AG04450 (cell line): Measurements from ENCODE around the gene PTH1R. TPM values are rescaled to one million over a fixed set of nuclear protein-coding genes. Genes with fewer than 3 reads are reported as not detected.

Source experiments
- CTCF ChIA-PET: fragments of 300-600, 350-600 bp; formaldehyde crosslinking; extraction: SDS; loops from one replicate; lab custom pipeline; 2022; ENCODE audit warnings: antibody characterized with exemption, inconsistent platforms; lab: Charles Lee
- POLR2A ChIA-PET: fragments of 350-600 bp; formaldehyde crosslinking; extraction: SDS; loops from one replicate; lab custom pipeline; 2021; ENCODE audit warnings: antibody characterized with exemption, inconsistent platforms; lab: Yijun Ruan, JAX
- DNase-seq: peaks from one replicate; pipeline ENCODE4 v3.0.0-alpha.2; 2011; ENCODE audit warnings: low read depth, low spot score
- H3K27ac ChIP-seq: one replicate; pipeline ENCODE4 v1.5.1; 2012; ENCODE audit warnings: low read depth, low read length, control low read depth
- H3K27me3 ChIP-seq: one replicate; pipeline ENCODE4 v1.6.0; 2012; ENCODE audit warnings: low read length; ENCODE audit not compliant: control insufficient read depth, insufficient read depth
- H3K4me3 ChIP-seq: 2 replicates; pipeline ENCODE4 v1.5.1; 2011; ENCODE audit warnings: mild to moderate bottlenecking, low read depth, low read length, control low read depth
- H3K9me3 ChIP-seq: 2 replicates; pipeline ENCODE4 v1.5.1; 2012; ENCODE audit warnings: low read length; ENCODE audit not compliant: control insufficient read depth, insufficient read depth
- CTCF ChIP-seq: IDR thresholded peaks from 2 replicates; pipeline ENCODE4 v1.5.1; 2011; ENCODE audit warnings: low read depth, low read length, control low read depth, inconsistent platforms
- polyA plus RNA-seq: library from polyadenylated mRNA; depleted of rRNA; stranded (reverse); fragments of >200 nt; gene quantifications from 2 replicates; pipeline ENCODE4 v1.2.3, GENCODE V29; 2011

The PTH1R gene
- polyA plus RNA-seq, 1 experiment: 0.05 TPM

GRCh38 chr3:46852334-46852720 is 25.2 kb upstream of the PTH1R start:
- H3K27me3 ChIP-seq: peaks cover 26% of the 10 kb centered on the region
- TF ChIP-seq CTCF: no peak
- no peak overlapping the region for H3K27ac ChIP-seq
- H3K9me3 ChIP-seq: no peaks in the 10 kb centered on the region
- POLR2A ChIA-PET: no interaction called here
- CTCF ChIA-PET: interaction anchor here (1.0 kb wide), 1 partner anchor 14 kb away, joined by 4 read pairs; no protein-coding TSS in a partner anchor
- no peak overlapping the region for H3K4me3 ChIP-seq
- DNase-seq: no peak

- Histone ChIP-seq H3K27ac (no peak overlapping the region), H3K9me3 (no peaks in the 10 kb centered on the region), H3K27me3 (peaks cover 26% of the 10 kb centered on the region), H3K4me3 (no peak overlapping the region)
- DNase-seq: no peak
- ChIA-PET CTCF (interaction anchor here (1.4 kb wide), 1 partner anchor 14 kb away, joined by 5 read pairs; no protein-coding TSS in a partner anchor), POLR2A (no interaction called here)
- TF ChIP-seq CTCF: no peak
These were observed 24.6 kb upstream of the PTH1R start for GRCh38 chr3:46852839-46853355.

- POLR2A ChIA-PET: no interaction called here
These were observed 23.8 kb upstream of the PTH1R start for GRCh38 chr3:46853441-46854415.

GRCh38 chr3:46854555-46854991 is 22.9 kb upstream of the PTH1R start:
- POLR2A ChIA-PET: no interaction called here
- Histone ChIP-seq H3K4me3 (no peak overlapping the region), H3K27ac (no peak overlapping the region), H3K9me3 (no peaks in the 10 kb centered on the region), H3K27me3 (peaks cover 33% of the 10 kb centered on the region)
- CTCF ChIA-PET: interaction anchor here (1.1 to 1.4 kb wide), 2 partner anchors 12 kb away, joined by 3 to 5 read pairs; no protein-coding TSS in a partner anchor
- DNase-seq: no peak
- TF ChIP-seq CTCF: no peak

More at GRCh38 chr3:46853441-46854415, 23.8 kb upstream of the PTH1R start:
- Histone ChIP-seq H3K9me3 (no peaks in the 10 kb centered on the region), H3K27ac (no peak overlapping the region), H3K27me3 (peaks cover 29% of the 10 kb centered on the region), H3K4me3 (no peak overlapping the region)
- CTCF ChIA-PET: interaction anchor here (1.4 kb wide), 1 partner anchor 13 kb away, joined by 5 read pairs; no protein-coding TSS in a partner anchor
- no peak for TF ChIP-seq CTCF
- DNase-seq: no peak
